Activated CD4-positive, alpha-beta T cell treated with anti-CD3 and anti-CD28 coated beads for 36 hours (primary cell): ENCODE measurements around the gene ARAP3. TPM values are rescaled to one million over a fixed set of nuclear protein-coding genes. Genes with fewer than 3 reads are reported as not detected.
"Not testable (repeated sequence)": the region's sequence is repeated elsewhere in the genome, so short reads cannot be mapped to it uniquely, and the experiment has no call there.

ENCODE experiments used
- ATAC-seq: fragments of 200-7000 bp; cut with Tn5 transposase; one replicate; pipeline ENCODE4 v1.10.0; 2021; ENCODE audit warnings: mild to moderate bottlenecking, moderate library complexity
- CTCF ChIA-PET: fragments of 350-600 bp; sonication (Branson Sonifier 250); formaldehyde crosslinking; loops from one replicate; lab custom pipeline; 2021; ENCODE audit warnings: antibody characterized with exemption; lab: Charles Lee
- POLR2A ChIA-PET: fragments of 350-600 bp; sonication (Branson Sonifier 250); formaldehyde crosslinking; loops from one replicate; lab custom pipeline; 2021; ENCODE audit warnings: antibody characterized with exemption, inconsistent platforms; lab: Charles Lee
- DNase-seq: peaks from one replicate; pipeline ENCODE4 v3.0.0-alpha.2; 2020
- H3K27ac Mint-ChIP-seq: one replicate; pipeline ENCODE4 v1.8.0; 2021; ENCODE audit warnings: mixed read lengths
- H3K27me3 Mint-ChIP-seq: one replicate; pipeline ENCODE4 v1.8.0; 2021; ENCODE audit warnings: mixed read lengths
- H3K36me3 Mint-ChIP-seq: one replicate; pipeline ENCODE4 v1.8.0; 2021; ENCODE audit warnings: low read depth, mixed read lengths
- H3K4me1 Mint-ChIP-seq: one replicate; pipeline ENCODE4 v1.8.0; 2021; ENCODE audit warnings: mixed read lengths
- H3K4me3 Mint-ChIP-seq: one replicate; pipeline ENCODE4 v1.8.0; 2021; ENCODE audit warnings: mild to moderate bottlenecking, moderate library complexity, mixed read lengths
- H3K9me3 Mint-ChIP-seq: one replicate; pipeline ENCODE4 v1.8.0; 2021; ENCODE audit warnings: low read depth, mixed read lengths
- intact Hi-C, 2 experiments: fragments of 100-400 bp; cut with DNase I in 1 of 2; cut with micrococcal nuclease in 1 of 2; formaldehyde crosslinking; loops; one replicate each; pipeline versions ENCODE4 v1.14.2 to v1.15.1; 2022 to 2024; cut with DNase I, micrococcal nuclease
- total RNA-seq, 2 experiments: library from RNA; stranded (reverse); gene quantifications; one replicate each; pipeline ENCODE4 v1.2.3, GENCODE V29; 2021

The ARAP3 gene
- total RNA-seq, 2 experiments from 2014 or later: 3.2 TPM

- peak; percentile 28 for ATAC-seq
- intact Hi-C loops: loop anchor here (1.0 to 10.0 kb wide), 7 partner anchors 13 to 1063 kb away; partner anchors contain the start of genes SRA1 (in 2 of the 2), DELE1 (in 1 of the 2), NDFIP1 (in 1 of the 2) and TAF7 (in 1 of the 2)
- Mint-ChIP-seq H3K36me3 (peaks cover 44% of the 10 kb centered on the region), H3K4me1 (peaks cover 62% of the 10 kb centered on the region), H3K27ac (peak overlapping the region; percentile 98), H3K4me3 (peak overlapping the region; percentile 98), H3K9me3 (no peaks in the 10 kb centered on the region), H3K27me3 (no peaks in the 10 kb centered on the region)
- peak; percentile 78 for DNase-seq
- ChIA-PET POLR2A (interaction anchor here (0.8 to 2.1 kb wide), 7 partner anchors 16 to 26 kb away, joined by 3 to 48 read pairs (median 6); partner anchors contain the start of genes HDAC3 and RELL2), CTCF (interaction anchor here (0.5 to 11.2 kb wide), 27 partner anchors 8 to 397 kb away, joined by 3 to 261 read pairs (median 8); partner anchors contain the start of genes DELE1, HDAC3, PCDHGB6 and RELL2)
These were observed 63.8 kb downstream of the ARAP3 start for GRCh38 chr5:141618030-141618803.

GRCh38 chr5:141617682-141618029 lies 64.4 kb downstream of the ARAP3 start:
- CTCF ChIA-PET: interaction anchor here (0.7 to 11.2 kb wide), 13 partner anchors 8 to 397 kb away, joined by 3 to 261 read pairs (median 8); partner anchors contain the start of genes HDAC3, RELL2 and RNF14
- peak overlapping the region; percentile 98 for H3K27ac Mint-ChIP-seq
- no peaks in the 10 kb centered on the region for H3K9me3 Mint-ChIP-seq
- H3K36me3 Mint-ChIP-seq: peaks cover 48% of the 10 kb centered on the region
- DNase-seq: no peak
- intact Hi-C loops: loop anchor here (1.0 to 10.0 kb wide), 7 partner anchors 12 to 1063 kb away; partner anchors contain the start of genes SRA1 (in 2 of the 2), DELE1 (in 1 of the 2), NDFIP1 (in 1 of the 2) and TAF7 (in 1 of the 2)
- H3K4me1 Mint-ChIP-seq: peaks cover 62% of the 10 kb centered on the region
- no peak for ATAC-seq
- peak overlapping the region; percentile 98 for H3K4me3 Mint-ChIP-seq
- no peaks in the 10 kb centered on the region for H3K27me3 Mint-ChIP-seq
- POLR2A ChIA-PET: interaction anchor here (0.8 to 3.1 kb wide), 4 partner anchors 12 to 25 kb away, joined by 3 to 10 read pairs (median 7); partner anchors contain the start of genes HDAC3 and RELL2

GRCh38 chr5:141617128-141617527 lies 64.9 kb downstream of the ARAP3 start:
- Mint-ChIP-seq H3K27ac (peak overlapping the region; percentile 98), H3K9me3 (no peaks in the 10 kb centered on the region), H3K36me3 (peaks cover 45% of the 10 kb centered on the region), H3K4me1 (peaks cover 64% of the 10 kb centered on the region), H3K4me3 (peak overlapping the region; percentile 98), H3K27me3 (no peaks in the 10 kb centered on the region)
- intact Hi-C loops: loop anchor here (5.0 to 10.0 kb wide), 4 partner anchors 305 to 1062 kb away; partner anchors contain the start of genes SRA1 (in 2 of the 2), DELE1 (in 1 of the 2) and NDFIP1 (in 1 of the 2)
- ChIA-PET POLR2A (interaction anchor here (0.8 to 3.1 kb wide), 5 partner anchors 11 to 24 kb away, joined by 3 to 10 read pairs (median 6); partner anchors contain the start of genes HDAC3 and RELL2), CTCF (interaction anchor here (0.7 to 11.2 kb wide), 14 partner anchors 9 to 1082 kb away, joined by 3 to 261 read pairs (median 8); partner anchors contain the start of genes HDAC3, RELL2 and RNF14)
- no peak for ATAC-seq
- DNase-seq: no peak

- no peaks in the 10 kb centered on the region for H3K27me3 Mint-ChIP-seq
- intact Hi-C loops: loop anchor here (5.0 to 10.0 kb wide), 4 partner anchors 306 to 1061 kb away; partner anchors contain the start of genes SRA1 (in 2 of the 2), DELE1 (in 1 of the 2) and NDFIP1 (in 1 of the 2)
- H3K9me3 Mint-ChIP-seq: no peaks in the 10 kb centered on the region
- peak overlapping the region; percentile 98 for H3K4me3 Mint-ChIP-seq
- ATAC-seq (no peak), DNase-seq (no peak)
- POLR2A ChIA-PET: interaction anchor here (0.7 to 3.1 kb wide), 5 partner anchors 10 to 941 kb away, joined by 3 to 10 read pairs (median 6); partner anchors contain the start of genes HDAC3 and RELL2
- CTCF ChIA-PET: interaction anchor here (0.7 to 11.2 kb wide), 10 partner anchors 9 to 1083 kb away, joined by 3 to 261 read pairs (median 16); partner anchors contain the start of genes HDAC3 and RELL2
- H3K4me1 Mint-ChIP-seq: peaks cover 67% of the 10 kb centered on the region
- H3K36me3 Mint-ChIP-seq: peaks cover 43% of the 10 kb centered on the region
- peak overlapping the region; percentile 98 for H3K27ac Mint-ChIP-seq
These were observed 65.9 kb downstream of the ARAP3 start for GRCh38 chr5:141615991-141616720.

- ATAC-seq (no peak), DNase-seq (no peak)
- intact Hi-C loops: loop anchor here (10.0 kb wide), 2 partner anchors 491 to 1059 kb away; partner anchors contain the start of genes SRA1 (in 2 of the 2) and NDFIP1 (in 1 of the 2)
- POLR2A ChIA-PET: no interaction called here
- Mint-ChIP-seq H3K4me1 (peaks cover 77% of the 10 kb centered on the region), H3K9me3 (no peaks in the 10 kb centered on the region), H3K36me3 (peaks cover 42% of the 10 kb centered on the region), H3K27ac (peak overlapping the region; percentile 37), H3K4me3 (peak overlapping the region; percentile 1), H3K27me3 (no peaks in the 10 kb centered on the region)
- CTCF ChIA-PET: interaction anchor here (0.6 to 8.4 kb wide), 7 partner anchors 7 to 269 kb away, joined by 3 to 161 read pairs (median 6); partner anchors contain the start of genes HDAC3 and RELL2
These were observed 68.7 kb downstream of the ARAP3 start for GRCh38 chr5:141613344-141613743.

GRCh38 chr5:141611289-141611688 lies 70.7 kb downstream of the ARAP3 start:
- no peak for DNase-seq
- Mint-ChIP-seq H3K9me3 (no peaks in the 10 kb centered on the region), H3K4me1 (peaks cover 84% of the 10 kb centered on the region), H3K27me3 (no peaks in the 10 kb centered on the region), H3K27ac (peak overlapping the region; percentile 78), H3K4me3 (no peak overlapping the region), H3K36me3 (peaks cover 36% of the 10 kb centered on the region)
- no peak for ATAC-seq
- ChIA-PET CTCF (interaction anchor here (1.0 kb wide), 1 partner anchor 12 kb away, joined by 3 read pairs; no protein-coding TSS in a partner anchor), POLR2A (no interaction called here)
- intact Hi-C loops: loop anchor here (10.0 kb wide), 2 partner anchors 494 to 1056 kb away; partner anchors contain the start of genes SRA1 (in 2 of the 2) and NDFIP1 (in 1 of the 2)

GRCh38 chr5:141609921-141610320 lies 72.1 kb downstream of the ARAP3 start:
- POLR2A ChIA-PET, DNase-seq, H3K27me3 Mint-ChIP-seq, H3K9me3 Mint-ChIP-seq, H3K4me3 Mint-ChIP-seq, ATAC-seq: not testable (repeated sequence)
- Mint-ChIP-seq H3K27ac (peak overlapping the region; percentile 86), H3K4me1 (peaks cover 85% of the 10 kb centered on the region), H3K36me3 (peaks cover 30% of the 10 kb centered on the region)
- CTCF ChIA-PET: interaction anchor here (1.1 to 5.2 kb wide), 4 partner anchors 9 to 22 kb away, joined by 3 to 30 read pairs (median 16); partner anchors contain the start of gene DIAPH1
- intact Hi-C loops: loop anchor here (10.0 kb wide), 3 partner anchors 495 to 1215 kb away; partner anchors contain the start of genes SRA1 (in 2 of the 2) and NDFIP1 (in 1 of the 2)

- Mint-ChIP-seq H3K27ac (peak overlapping the region; percentile 69), H3K4me1 (peaks cover 85% of the 10 kb centered on the region), H3K36me3 (peaks cover 26% of the 10 kb centered on the region), H3K9me3 (no peaks in the 10 kb centered on the region), H3K4me3 (no peak overlapping the region), H3K27me3 (no peaks in the 10 kb centered on the region)
- intact Hi-C loops: loop anchor here in 1 of 2 experiments (10.0 kb wide), 1 partner anchor 1216 kb away; no protein-coding TSS in a partner anchor
- no peak for DNase-seq
- POLR2A ChIA-PET: interaction anchor here (0.6 to 0.7 kb wide), 3 partner anchors 30 to 1139 kb away, joined by 3 to 11 read pairs (median 5); no protein-coding TSS in a partner anchor
- CTCF ChIA-PET: interaction anchor here (0.8 to 5.2 kb wide), 8 partner anchors 8 to 45 kb away, joined by 3 to 30 read pairs (median 6); partner anchors contain the start of gene DIAPH1
- ATAC-seq: no peak
These were observed 73.0 kb downstream of the ARAP3 start for GRCh38 chr5:141609044-141609443.

GRCh38 chr5:141608557-141608956 lies 73.5 kb downstream of the ARAP3 start:
- Mint-ChIP-seq H3K27ac (peak overlapping the region; percentile 69), H3K4me3 (no peak overlapping the region), H3K36me3 (peaks cover 26% of the 10 kb centered on the region), H3K4me1 (peaks cover 86% of the 10 kb centered on the region), H3K27me3 (no peaks in the 10 kb centered on the region), H3K9me3 (no peaks in the 10 kb centered on the region)
- ChIA-PET POLR2A (interaction anchor here (0.6 to 0.7 kb wide), 4 partner anchors 17 to 1140 kb away, joined by 3 to 11 read pairs (median 4); no protein-coding TSS in a partner anchor), CTCF (interaction anchor here (0.7 to 5.2 kb wide), 10 partner anchors 9 to 45 kb away, joined by 3 to 30 read pairs (median 4); partner anchors contain the start of gene DIAPH1)
- intact Hi-C loops: loop anchor here in 1 of 2 experiments (10.0 kb wide), 1 partner anchor 1216 kb away; no protein-coding TSS in a partner anchor
- ATAC-seq: no peak
- DNase-seq: no peak
